BLaER1 treated with 17β-estradiol and CSF1 and Interleukin-3, amounts not matched to agents 10 nM and 100 nM (cell line): ENCODE data around the gene PNKP.
"Not testable (repeated sequence)": the region's sequence is repeated elsewhere in the genome, so short reads cannot be mapped to it uniquely, and the experiment has no call there.

Experiments used
- H3K27ac ChIP-seq, 11 experiments: shearing (Covaris generic); formaldehyde crosslinking; 2 replicates each; pipeline ENCODE4 v1.8.1; 2022
- H3K27me3 ChIP-seq, 11 experiments: shearing (Covaris generic); formaldehyde crosslinking; 2 replicates each; pipeline ENCODE4 v1.8.1; 2022
- H3K36me3 ChIP-seq, 11 experiments: shearing (Covaris generic); formaldehyde crosslinking; 2 replicates each; pipeline ENCODE4 v1.8.1; 2022
- H3K4me1 ChIP-seq, 10 experiments: shearing (Covaris generic); formaldehyde crosslinking; 2 replicates each; pipeline ENCODE4 v1.8.1; 2022
- H3K4me2 ChIP-seq, 11 experiments: shearing (Covaris generic); formaldehyde crosslinking; 2 replicates each; pipeline ENCODE4 v1.8.1; 2022
- H3K4me3 ChIP-seq, 10 experiments: shearing (Covaris generic); formaldehyde crosslinking; 2 replicates each; pipeline ENCODE4 v1.8.1; 2022
- H3K9ac ChIP-seq, 11 experiments: shearing (Covaris generic); formaldehyde crosslinking; 2 replicates each; pipeline ENCODE4 v1.8.1; 2022
- H3K9me3 ChIP-seq, 11 experiments: shearing (Covaris generic); formaldehyde crosslinking; replicated peaks in 1 of 11; 2 replicates each; pipeline ENCODE4 v1.8.1; 2022
- H4K20me1 ChIP-seq, 11 experiments: shearing (Covaris generic); formaldehyde crosslinking; 2 replicates each; pipeline ENCODE4 v1.8.1; 2022
- Cebpa-rat ChIP-seq, 11 experiments: shearing (Covaris generic); IDR thresholded peaks; 2 replicates each; pipeline ENCODE4 v1.8.1; 2022

The PNKP gene

DNA sequence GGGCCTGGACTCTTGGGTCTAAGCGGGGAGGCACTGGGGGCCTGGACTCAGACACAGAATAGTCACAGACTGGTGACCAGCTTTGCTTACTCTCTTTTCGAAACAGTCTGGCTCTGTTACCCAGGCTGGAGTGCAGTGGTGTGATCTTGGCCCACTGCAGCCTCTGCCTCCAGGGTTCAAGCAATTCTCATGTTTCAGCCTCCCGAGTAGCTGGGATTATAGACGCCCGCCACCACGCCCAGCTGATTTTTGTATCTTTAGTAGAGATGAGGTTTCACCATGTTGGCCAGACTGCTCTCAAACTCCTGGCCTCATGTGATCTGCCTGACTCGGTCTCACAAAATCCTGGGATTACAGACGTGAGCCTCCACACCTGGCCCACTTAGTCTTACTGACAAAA lies 38.2 kb downstream of the PNKP start:
- Histone ChIP-seq H3K27me3 (no peaks in the 10 kb centered on the region), H3K27ac (no peak overlapping the region), H4K20me1 (peaks cover 48 to 100% (median 76%) of the 10 kb centered on the region in 11 experiments), H3K36me3 (peaks cover 73 to 98% (median 88%) of the 10 kb centered on the region in 11 experiments), H3K4me1 (peaks cover 23 to 65% (median 44%) of the 10 kb centered on the region in 10 experiments), H3K9me3 (no peaks in the 10 kb centered on the region), H3K9ac (peak overlapping the region in 4 of 11 experiments; percentile 16 to 39 (median 30); a peak in 4 of 22 replicates), H3K4me3 (no peak overlapping the region), H3K4me2 (peak overlapping the region in 9 of 11 experiments; percentile 5 to 94 (median 48); a peak in 13 of 22 replicates)
- TF ChIP-seq Cebpa-rat (IDR thresholded peaks at IDR 0.05), result no peak

DNA sequence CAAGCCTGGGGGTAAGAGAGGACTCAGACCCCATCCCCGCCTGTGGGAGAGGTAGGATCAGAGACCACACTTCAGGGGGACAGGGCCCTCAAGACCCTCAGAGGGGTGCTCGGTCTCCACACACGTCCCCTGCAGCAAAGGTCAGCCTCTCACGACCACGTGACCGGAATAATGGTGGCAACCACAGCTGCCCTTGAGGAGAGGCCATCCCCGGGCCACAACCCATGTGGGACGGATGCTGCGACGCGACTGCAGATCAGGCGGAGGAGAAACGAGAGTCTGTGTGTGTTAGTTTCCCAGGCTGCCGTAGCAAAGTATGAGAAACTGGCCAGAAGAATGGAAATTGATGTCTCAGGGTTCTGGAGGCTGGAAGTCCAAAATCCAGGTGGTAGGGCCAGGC lies 40.3 kb downstream of the PNKP start:
- peaks cover 15 to 47% (median 33%) of the 10 kb centered on the region in 10 experiments for H3K4me1 ChIP-seq
- no peak overlapping the region for H3K27ac ChIP-seq
- H3K9ac ChIP-seq, result peak overlapping the region in 2 of 11 experiments; percentile 9 to 33; a peak in 1 of 22 replicates
- no peaks in the 10 kb centered on the region for H3K27me3 ChIP-seq
- no peak overlapping the region for H3K4me2 ChIP-seq
- TF ChIP-seq Cebpa-rat (IDR thresholded peaks at IDR 0.05), result no peak
- H3K36me3 ChIP-seq, result peaks cover 69 to 98% (median 82%) of the 10 kb centered on the region in 11 experiments
- peaks cover 63 to 99% (median 87%) of the 10 kb centered on the region in 11 experiments for H4K20me1 ChIP-seq
- H3K9me3 ChIP-seq, result no peaks in the 10 kb centered on the region
- no peak overlapping the region for H3K4me3 ChIP-seq

DNA sequence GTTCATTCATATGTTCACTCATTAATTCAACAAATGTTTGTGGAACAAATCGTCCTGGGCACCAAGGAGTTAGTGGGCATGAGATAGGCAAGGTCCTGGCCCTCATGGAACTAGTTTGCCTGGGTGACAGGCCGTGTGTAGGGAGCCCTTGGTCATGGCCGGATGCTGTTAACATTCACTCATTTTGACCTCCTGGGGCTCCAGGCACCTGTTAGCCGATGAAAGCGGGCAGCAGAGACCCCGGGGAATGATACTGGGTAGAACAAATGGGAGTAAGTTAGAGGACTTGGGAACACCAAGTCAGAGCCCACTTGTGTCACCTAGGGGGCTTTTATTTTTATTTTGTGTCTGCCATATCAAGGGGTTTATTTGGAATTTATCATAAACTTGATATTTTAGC lies 42.7 kb downstream of the PNKP start:
- Histone ChIP-seq H3K4me3 (no peak overlapping the region), H3K9me3 (no peaks in the 10 kb centered on the region), H3K27ac (no peak overlapping the region), H3K4me2 (no peak overlapping the region), H3K36me3 (peaks cover 62 to 94% (median 73%) of the 10 kb centered on the region in 11 experiments), H3K9ac (no peak overlapping the region), H3K27me3 (no peaks in the 10 kb centered on the region), H3K4me1 (peaks cover 10 to 25% (median 14%) of the 10 kb centered on the region in 10 experiments), H4K20me1 (peaks cover 53 to 91% (median 71%) of the 10 kb centered on the region in 11 experiments)
- no peak for TF ChIP-seq Cebpa-rat (IDR thresholded peaks at IDR 0.05)

DNA sequence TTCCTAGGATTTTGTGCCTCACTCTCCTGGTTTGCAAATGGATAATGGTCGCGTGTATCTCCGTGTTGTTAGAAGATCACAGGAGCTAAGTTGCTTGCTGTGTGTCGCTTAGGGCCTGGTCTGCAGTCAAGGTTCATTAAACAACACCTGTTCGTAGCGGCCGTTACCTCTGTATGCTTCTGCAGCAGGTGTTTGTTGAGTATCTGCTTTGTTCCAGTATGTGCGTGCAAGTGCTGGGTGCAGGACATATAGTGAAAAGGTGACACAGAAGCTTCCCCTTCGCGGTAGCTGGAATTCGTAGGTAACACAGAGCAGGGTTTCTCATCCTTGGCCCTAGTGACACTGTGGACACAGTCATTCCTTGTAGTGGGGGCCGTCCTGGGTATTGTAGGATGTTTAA lies 43.9 kb downstream of the PNKP start:
- TF ChIP-seq Cebpa-rat (IDR thresholded peaks at IDR 0.05), result no peak
- no peak overlapping the region for H3K4me3 ChIP-seq
- no peak overlapping the region for H3K27ac ChIP-seq
- peaks cover 44 to 85% (median 63%) of the 10 kb centered on the region in 11 experiments for H4K20me1 ChIP-seq
- no peaks in the 10 kb centered on the region for H3K9me3 ChIP-seq
- H3K4me2 ChIP-seq, result no peak overlapping the region
- peaks cover 53 to 82% (median 63%) of the 10 kb centered on the region in 11 experiments for H3K36me3 ChIP-seq
- H3K27me3 ChIP-seq, result no peaks in the 10 kb centered on the region
- H3K4me1 ChIP-seq, result peaks cover 10 to 21% (median 14%) of the 10 kb centered on the region in 10 experiments
- H3K9ac ChIP-seq, result no peak overlapping the region

DNA sequence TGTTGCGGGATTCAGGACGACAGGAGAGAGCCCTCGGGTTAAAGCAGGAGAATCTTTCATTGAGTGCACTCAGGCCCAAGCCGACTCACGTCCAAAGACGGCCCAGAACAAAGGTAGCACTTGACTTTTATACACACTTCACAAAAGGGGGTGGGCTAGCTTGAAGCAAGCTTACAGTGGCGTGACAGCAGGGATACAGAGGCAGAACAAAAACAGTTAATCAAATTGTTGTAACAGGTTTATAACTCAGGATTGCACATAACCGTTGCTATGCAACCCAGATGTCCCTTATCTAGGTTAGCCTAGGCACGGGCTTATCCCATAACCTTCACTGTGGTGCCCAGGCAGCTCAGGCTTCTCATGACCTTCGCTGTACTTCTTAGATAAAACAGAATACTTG lies 47.3 kb downstream of the PNKP start:
- no peak for TF ChIP-seq Cebpa-rat (IDR thresholded peaks at IDR 0.05)
- Histone ChIP-seq H3K27ac (no peak overlapping the region), H3K9ac (peak overlapping the region in 5 of 11 experiments; percentile 13 to 97 (median 95); a peak in 6 of 22 replicates), H3K4me1 (peaks cover 16 to 25% (median 18%) of the 10 kb centered on the region in 10 experiments), H3K4me2 (peak overlapping the region in 7 of 11 experiments; percentile 13 to 98 (median 97); a peak in 7 of 22 replicates), H3K36me3 (peaks cover 30 to 53% (median 46%) of the 10 kb centered on the region in 11 experiments), H3K4me3 (0 out of 20 replicates have a peak overlapping the region, but pooled peaks of 1 of the 10 experiments have one; percentile 95), H3K9me3 (no peaks in the 10 kb centered on the region), H4K20me1 (peaks cover 17 to 53% (median 33%) of the 10 kb centered on the region in 11 experiments; a peak in 18 of 22 replicates), H3K27me3 (no peaks in the 10 kb centered on the region)

DNA sequence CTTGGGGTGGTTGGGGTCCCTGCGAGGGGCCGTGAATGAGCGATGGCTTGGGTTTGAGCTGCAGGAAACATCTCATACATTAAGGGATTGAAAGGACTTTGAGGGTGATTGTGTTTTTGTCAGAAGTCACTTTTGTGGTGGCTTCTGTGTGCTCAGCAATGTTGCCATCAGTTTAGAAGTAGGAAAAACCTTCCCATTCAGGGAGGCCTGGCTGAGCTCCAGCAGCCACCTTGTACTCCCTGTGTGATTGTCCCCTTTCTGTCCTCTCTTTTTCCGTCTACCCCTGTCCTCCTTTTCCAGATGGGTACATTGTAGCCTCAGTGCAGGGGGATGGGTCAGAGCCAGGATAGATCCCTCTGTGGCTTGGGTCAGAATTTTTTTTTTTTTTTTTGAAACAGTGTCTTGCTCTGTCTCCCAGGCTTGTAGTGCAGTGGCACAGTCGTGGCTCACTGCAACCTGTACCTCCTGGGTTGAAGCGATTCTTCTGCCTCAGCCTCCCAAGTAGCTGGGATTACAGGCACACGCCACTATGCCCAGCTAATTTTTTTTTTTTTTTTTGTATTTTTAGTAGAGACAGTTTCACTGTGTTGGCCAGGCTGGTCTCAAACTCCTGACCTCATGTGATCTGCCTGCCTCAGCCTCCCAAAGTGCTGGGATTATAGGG lies 47.8 kb downstream of the PNKP start:
- H3K27me3 ChIP-seq, H3K9me3 ChIP-seq: not testable (repeated sequence)
- H3K4me3 ChIP-seq, result peak overlapping the region; percentile 80 to 96 (median 93); a peak in 19 of 20 replicates
- peak overlapping the region; percentile 75 to 97 (median 91) for H3K9ac ChIP-seq
- peaks cover 16 to 25% (median 18%) of the 10 kb centered on the region in 10 experiments for H3K4me1 ChIP-seq
- peaks cover 29 to 48% (median 40%) of the 10 kb centered on the region in 11 experiments for H3K36me3 ChIP-seq
- H3K4me2 ChIP-seq, result peak overlapping the region; percentile 87 to 98 (median 97)
- H3K27ac ChIP-seq, result peak overlapping the region in 7 of 11 experiments; percentile 70 to 98 (median 87); a peak in 12 of 22 replicates
- peaks cover 17 to 47% (median 28%) of the 10 kb centered on the region in 11 experiments; a peak in 18 of 22 replicates for H4K20me1 ChIP-seq

DNA sequence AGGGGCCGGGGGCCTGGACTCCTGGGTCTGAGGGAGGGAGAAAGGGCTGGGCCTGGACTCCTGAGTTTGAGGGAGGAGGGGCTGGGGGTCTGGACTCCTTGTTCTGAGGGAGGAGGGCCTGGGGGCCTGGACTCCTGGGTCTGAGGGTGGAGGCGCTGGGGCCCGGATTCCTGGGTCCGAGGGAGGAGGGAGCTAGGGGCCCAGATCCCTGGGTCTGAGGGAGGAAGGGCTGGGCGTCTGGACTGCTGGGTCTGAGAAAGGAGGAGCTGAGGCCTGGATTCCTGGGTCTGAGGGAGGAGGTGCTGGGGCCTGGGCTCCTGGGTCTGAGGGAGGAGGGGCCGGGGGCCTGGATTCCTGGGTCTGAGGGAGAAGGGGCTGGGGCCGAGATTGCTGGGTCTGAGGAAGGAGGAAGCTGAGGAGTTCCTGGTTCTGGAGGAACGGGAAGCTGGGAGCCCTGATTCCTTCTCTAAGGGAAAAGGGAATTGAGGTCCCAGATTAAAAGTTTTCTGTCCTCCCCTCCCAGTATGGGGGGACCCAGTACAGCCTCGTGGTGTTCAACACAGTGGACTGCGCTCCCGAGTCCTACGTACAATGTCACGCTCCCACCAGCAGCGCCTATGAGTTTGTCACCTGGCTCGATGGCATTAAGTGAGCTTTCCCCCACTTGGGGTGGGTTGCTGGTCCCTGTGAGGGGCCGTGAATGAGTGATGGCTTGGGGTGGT lies 48.6 kb downstream of the PNKP start:
- H3K4me2 ChIP-seq, result peak overlapping the region; percentile 87 to 98 (median 97)
- no peaks in the 10 kb centered on the region for H3K27me3 ChIP-seq
- peaks cover 11 to 40% (median 20%) of the 10 kb centered on the region in 11 experiments; a peak in 18 of 22 replicates for H4K20me1 ChIP-seq
- peak overlapping the region; percentile 70 to 98 (median 85) for H3K27ac ChIP-seq
- no peak for TF ChIP-seq Cebpa-rat (IDR thresholded peaks at IDR 0.05)
- H3K4me1 ChIP-seq, result peaks cover 22 to 32% (median 25%) of the 10 kb centered on the region in 10 experiments
- H3K9me3 ChIP-seq, result no peaks in the 10 kb centered on the region
- H3K36me3 ChIP-seq, result peaks cover 21 to 40% (median 32%) of the 10 kb centered on the region in 11 experiments
- peak overlapping the region; percentile 75 to 97 (median 91) for H3K9ac ChIP-seq
- peak overlapping the region; percentile 80 to 96 (median 93) for H3K4me3 ChIP-seq

DNA sequence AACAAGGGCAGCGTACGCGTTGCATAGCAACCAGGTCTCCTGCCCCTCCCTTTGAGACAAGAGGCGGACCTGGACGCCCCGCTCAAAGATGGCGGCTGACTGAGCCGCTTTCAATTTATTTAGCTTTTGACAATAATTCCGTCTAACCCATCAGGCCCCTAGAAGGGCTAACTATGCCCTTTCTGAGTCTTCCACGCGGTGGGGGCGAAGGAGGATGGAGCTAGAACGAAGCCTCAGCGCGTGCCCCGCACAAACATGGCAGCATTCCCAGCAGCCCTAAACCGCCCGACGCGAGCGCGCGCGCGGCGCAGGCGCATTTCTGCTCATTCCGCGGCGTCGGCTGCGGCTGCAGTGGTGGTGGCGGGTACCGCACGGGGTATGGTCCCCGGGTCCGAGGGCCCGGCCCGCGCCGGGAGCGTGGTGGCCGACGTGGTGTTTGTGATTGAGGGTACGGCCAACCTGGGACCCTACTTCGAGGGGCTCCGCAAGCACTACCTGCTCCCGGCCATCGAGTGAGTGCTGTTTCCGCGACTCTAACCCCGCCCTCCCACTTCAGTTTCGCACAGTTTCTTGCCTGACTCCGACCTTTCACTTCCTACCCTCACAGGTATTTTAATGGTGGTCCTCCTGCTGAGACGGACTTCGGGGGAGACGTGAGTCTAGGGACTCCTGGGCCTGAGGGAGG lies 49.3 kb downstream of the PNKP start, which contains the start of gene MED25:
Gene MED25 (plus strand): TSS at position 326 of the 685 bp plus-strand sequence. CDS start 53 bp downstream, at position 379.
- TF ChIP-seq Cebpa-rat (IDR thresholded peaks at IDR 0.05), result no peak
- Histone ChIP-seq H3K4me1 (peaks cover 23 to 32% (median 25%) of the 10 kb centered on the region in 10 experiments), H3K36me3 (peaks cover 14 to 33% (median 25%) of the 10 kb centered on the region in 11 experiments), H4K20me1 (peaks cover 4 to 33% (median 13%) of the 10 kb centered on the region in 11 experiments; a peak in 17 of 22 replicates), H3K4me2 (peak within 1 kb of the TSS; percentile 87 to 98 (median 97)), H3K27ac (peak within 1 kb of the TSS; percentile 70 to 98 (median 85)), H3K9me3 (no peaks in the 10 kb centered on the region), H3K4me3 (peak within 1 kb of the TSS; percentile 80 to 96 (median 93)), H3K9ac (peak within 1 kb of the TSS; percentile 75 to 97 (median 91)), H3K27me3 (no peaks in the 10 kb centered on the region)
